CMK (cell line): Measurements from ENCODE around the gene NLGN1.

Experiments used
- DNase-seq: peaks from one replicate; pipeline ENCODE4 v3.0.0-alpha.2; 2010; ENCODE audit warnings: low read depth

NLGN1 gene

DNA sequence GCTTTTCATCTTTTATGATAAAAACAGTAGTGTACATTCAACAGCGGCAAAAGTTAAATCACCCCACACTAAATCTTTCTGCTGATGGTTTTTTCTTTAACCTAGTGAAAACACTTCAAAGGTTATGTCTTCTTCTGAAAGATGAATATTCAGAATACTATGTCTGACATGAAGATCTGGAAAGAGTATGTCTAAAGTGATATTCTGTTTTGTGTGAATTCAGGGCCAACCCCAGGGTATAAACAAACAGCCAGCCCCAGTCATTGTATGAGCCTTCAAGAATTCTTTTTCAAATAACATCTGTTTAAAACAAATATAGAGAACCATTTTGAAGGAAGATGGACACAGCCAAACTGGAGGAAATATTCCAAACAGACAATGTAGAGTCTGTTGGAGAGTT, 880.5 kb downstream of the NLGN1 start:
- no peak for DNase-seq

GRCh38 chr3:174280186-174280585, 882.6 kb downstream of the NLGN1 start:
- no peak for DNase-seq

GRCh38 chr3:174285242-174285864, 887.8 kb downstream of the NLGN1 start:
- no peak for DNase-seq

DNA sequence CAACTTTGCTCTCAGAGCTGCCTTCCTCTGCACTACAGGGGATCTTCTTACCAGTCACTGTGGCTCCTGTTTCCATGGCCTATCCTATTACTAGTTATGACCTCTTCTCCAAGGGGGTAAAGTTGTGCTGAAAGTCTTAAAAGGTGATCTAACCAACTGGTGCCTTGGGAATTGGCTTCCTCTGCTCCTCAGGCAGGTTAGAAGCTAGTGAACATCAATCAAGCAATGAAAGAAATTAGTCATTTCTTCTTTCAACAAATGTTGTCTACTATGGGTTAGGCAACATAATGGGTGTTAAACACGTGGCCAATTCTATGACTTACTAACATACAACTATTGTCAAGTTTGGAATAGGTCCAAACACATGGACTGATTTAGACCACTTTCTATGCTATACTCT, 890.2 kb downstream of the NLGN1 start:
- DNase-seq, result no peak

DNA sequence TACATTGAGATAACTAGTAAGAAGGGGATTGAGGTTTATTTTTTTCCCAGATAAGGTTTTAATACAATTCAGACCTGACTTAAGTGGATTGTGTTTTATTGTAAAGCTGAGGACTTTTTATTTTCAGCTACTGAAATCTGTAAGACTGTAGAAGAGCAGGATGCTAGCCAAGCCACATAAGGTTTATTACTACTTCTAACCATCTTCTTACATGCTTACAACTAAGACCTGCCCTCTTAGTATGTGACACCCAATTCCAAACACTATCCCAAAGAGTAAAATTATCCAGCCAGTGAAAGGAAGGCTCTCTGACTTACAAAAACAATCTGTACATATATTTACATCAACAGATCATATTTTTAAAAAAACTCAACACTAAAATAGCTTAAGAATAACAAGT, 897.1 kb downstream of the NLGN1 start:
- DNase-seq, result no peak

- DNase-seq, result no peak
These were observed 898.0 kb downstream of the NLGN1 start for GRCh38 chr3:174295306-174296092.

- no peak for DNase-seq
These were observed 905.3 kb downstream of the NLGN1 start for GRCh38 chr3:174302746-174303315.

DNA sequence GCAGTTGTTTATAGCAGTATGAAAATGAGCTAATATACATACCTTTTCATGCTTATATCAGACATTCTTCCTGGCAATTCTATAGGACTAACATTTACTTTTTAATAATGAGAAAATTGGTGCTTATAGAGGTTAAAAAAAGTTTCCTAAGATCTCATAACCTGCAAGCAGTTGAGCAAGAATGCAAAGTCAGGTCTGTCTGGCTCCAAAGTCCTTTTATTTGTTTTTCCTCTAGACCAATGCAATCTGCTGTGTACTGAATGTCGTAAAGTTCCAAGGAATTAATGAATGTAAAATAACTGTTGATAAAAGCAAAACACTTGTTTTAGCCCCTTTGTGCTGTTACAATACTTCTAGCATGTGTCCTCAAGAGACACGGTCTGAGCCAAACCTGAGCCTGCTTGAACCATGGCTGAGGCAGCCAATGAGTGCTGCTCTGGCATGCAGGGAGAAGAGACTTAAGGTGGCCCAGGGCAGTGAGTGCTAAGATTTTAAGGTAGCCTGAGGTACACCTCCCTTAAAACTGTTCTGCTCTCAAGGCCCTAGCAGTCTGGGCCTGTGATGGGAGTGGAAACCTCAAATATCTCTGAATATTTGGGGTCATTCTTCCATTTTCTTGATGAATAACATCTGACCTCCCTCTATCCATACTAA, 906.5 kb downstream of the NLGN1 start:
- no peak for DNase-seq

- DNase-seq, result no peak
These were observed 911.2 kb downstream of the NLGN1 start for GRCh38 chr3:174308736-174309135.

- no peak for DNase-seq
These were observed 913.0 kb downstream of the NLGN1 start for GRCh38 chr3:174310475-174310983.

GRCh38 chr3:174315225-174315624, 917.7 kb downstream of the NLGN1 start:
- DNase-seq, result no peak

GRCh38 chr3:174317005-174317404, 919.5 kb downstream of the NLGN1 start:
- no peak for DNase-seq

DNA sequence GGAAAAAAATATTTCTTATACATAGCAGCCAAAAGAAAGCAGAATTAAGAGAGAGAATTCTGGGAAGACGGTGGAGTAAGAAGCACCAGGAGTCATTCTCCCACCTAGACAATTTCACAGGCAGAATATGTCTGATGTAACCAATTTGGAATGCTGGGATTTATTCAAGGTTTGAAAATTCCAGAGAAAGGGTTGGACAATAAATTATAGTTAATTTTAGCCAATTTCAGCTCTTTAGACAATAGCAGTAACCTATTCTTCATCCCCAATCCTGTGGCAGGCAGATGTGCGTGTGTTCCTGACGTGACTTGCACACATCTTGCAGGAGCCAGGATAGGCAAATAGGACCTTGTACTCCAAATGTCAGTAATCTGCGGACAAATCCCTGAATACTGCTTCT, 920.6 kb downstream of the NLGN1 start:
- no peak for DNase-seq

DNA sequence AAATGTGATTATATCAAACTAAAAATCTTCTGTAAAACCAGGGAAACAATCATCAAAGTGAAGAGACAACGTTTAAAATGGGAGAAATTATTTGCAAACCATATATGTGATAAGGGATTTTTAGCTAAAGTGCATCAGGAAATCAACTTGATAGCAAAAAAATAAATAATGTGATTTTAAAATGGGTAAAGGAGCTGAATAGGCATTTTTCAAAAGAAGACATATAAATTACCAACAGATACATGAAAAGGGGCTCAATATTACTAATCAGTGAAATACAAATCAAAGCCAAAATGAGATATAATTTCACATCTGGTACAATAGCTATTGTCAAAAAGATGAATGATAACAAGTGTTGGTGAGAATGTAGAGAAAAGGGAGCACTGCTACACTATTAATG, 924.0 kb downstream of the NLGN1 start:
- DNase-seq, result no peak

GRCh38 chr3:174322789-174323188, 925.2 kb downstream of the NLGN1 start:
- no peak for DNase-seq

DNA sequence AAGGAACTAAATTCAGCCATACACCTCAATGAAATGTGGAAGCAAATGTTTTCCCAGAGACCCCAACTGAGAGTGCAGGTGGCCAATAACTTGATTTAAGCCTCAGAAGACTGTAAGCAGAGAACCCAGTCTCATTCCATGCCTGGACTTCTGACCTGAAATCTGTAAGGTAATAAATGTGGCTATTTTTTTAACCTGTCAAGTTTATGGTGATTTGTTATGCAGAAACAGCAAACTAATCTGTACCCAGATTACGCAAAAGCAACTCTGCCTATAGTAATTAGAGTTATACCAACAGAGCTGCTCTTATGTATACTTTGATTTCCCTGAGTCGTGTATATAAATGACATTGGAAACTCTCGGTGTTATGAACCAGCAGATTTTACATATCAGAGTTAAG, 927.6 kb downstream of the NLGN1 start:
- no peak for DNase-seq

DNA sequence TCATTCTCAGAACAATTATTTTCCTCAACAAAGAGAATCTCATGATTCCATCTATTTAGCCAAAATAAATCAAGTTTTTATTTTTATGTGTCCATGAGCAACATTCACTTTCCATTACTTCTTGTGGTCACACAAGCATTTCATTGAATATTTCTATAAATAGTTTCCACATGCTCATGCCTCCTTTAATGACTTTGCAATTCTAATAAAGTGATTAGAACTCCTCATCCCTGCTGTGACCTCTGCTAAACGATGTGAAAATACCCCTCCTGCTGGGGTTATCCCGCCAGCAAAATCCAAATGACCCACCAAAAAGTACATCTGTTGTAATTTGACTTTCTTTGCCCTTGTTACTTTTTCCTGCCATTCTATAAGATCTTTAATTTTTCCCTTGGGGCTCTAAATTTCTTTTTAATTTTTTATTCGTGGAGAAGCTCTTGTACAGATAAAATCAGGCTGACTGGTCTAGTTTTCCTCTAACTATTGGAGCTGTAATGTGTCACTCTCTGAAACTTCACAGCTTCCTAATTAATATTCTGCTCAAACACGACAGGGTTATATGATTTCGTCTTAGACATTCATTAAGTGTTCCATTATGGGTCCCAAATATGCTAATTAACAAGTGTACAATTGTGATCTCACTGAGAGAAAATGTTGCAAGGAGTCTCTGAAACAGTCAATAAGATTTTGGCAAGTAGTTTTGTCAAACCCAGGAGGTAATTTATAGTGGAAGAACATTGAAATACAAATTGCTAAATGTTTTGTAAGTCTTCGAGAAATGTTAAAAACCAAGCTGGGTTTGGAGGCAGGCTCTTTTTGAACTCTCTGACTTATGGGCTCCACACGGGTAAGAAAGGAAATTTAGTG, 928.5 kb downstream of the NLGN1 start:
- no peak for DNase-seq

- DNase-seq, result no peak
These were observed 931.8 kb downstream of the NLGN1 start for GRCh38 chr3:174329321-174329720.

DNA sequence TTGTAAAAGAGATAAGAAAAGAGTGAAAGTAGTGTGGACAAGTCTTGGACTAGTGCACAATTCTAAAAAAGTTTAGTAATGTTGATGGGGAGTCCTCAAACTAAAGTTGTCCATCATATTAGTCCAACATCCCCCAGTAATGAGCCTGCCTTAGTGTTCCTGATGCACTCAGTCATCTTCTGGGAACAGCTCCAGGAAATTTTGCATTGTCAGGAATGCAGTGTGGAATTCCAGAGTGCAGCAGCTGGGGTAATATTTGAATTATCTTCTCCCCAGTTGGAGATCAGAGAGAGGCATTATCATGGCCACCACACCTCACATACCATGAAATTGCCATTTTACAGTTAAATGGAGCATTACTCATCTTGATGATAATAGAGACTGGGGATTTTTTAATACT, 932.8 kb downstream of the NLGN1 start:
- DNase-seq, result no peak

DNA sequence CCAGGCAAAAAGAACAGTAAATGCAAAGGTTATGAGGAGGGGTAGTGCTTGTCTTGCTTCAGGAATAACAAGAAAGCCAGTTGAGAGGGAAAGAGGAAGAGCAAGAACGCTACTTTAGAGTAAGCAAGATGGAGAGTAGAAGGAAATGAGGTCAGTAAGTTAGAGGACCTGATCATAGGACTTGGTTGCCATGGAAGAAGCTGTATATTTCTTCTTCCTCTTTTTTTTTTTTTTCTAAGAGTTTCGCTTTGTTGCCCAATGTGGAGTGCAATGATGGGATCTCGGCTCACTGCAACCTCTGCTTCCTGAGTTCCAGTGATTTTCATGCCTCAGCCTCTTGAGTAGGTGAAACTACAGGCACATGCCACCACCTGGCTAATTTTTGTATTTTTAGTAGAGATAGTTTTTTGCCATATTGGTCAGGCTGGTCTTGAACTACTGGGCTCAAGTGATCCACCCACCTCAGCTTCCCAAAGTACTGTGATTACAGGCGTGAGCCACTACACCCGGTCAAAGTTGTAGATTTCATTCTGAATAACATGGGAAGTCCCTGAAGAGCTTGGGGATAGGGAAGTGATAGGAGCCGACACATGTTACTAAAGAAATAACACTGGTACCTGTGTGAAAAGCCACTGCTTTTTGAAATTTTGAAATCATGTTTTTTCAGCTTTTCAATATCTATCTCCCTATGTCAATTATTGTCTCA, 933.7 kb downstream of the NLGN1 start:
- DNase-seq, result no peak

GRCh38 chr3:174332391-174332790, 934.8 kb downstream of the NLGN1 start:
- no peak for DNase-seq
